Measurements from ENCODE around the gene SLC27A5. TPM values are rescaled to one million over a fixed set of nuclear protein-coding genes. Genes with fewer than 3 reads are reported as not detected.

SLC27A5 gene
- polyA plus RNA-seq, 4 donors, result 2.2 to 17.0 (median 6.1) TPM

GRCh38 chr19:58466760-58467589, 44.8 kb downstream of the SLC27A5 start, which contains the start of gene ZNF324:
ZNF324 (plus strand) TSS chr19:58467080; CDS start chr19:58469186, 2,106 bp downstream.
- 0% methylated on average over 78 to 92 of the region's 92 CpGs for WGBS, 3 donors
- peaks cover 0 to 10% (median 0%) of the 10 kb centered on the region in 3 donors for H3K4me1 ChIP-seq (ENCODE audit: control insufficient read depth in 3 of 3, insufficient read depth in 2 of 3, low read depth in 1 of 3, low read length in 2 of 3)
- FAIRE-seq (no peak), DNase-seq (peak; percentile 97 to 99)
- no peaks in the 10 kb centered on the region for H3K27me3 ChIP-seq (ENCODE audit: control insufficient read depth in 3 of 3, insufficient read depth in 3 of 3, low read length in 3 of 3)
- peak within 1 kb of the TSS; percentile 71 to 100 (median 87) for H3K4me3 ChIP-seq (ENCODE audit: low read depth in 1 of 3, low read length in 3 of 3)
- peak within 1 kb of the TSS; percentile 38 to 77 (median 60) for H3K27ac ChIP-seq (ENCODE audit: low read depth in 1 of 3, low read length in 2 of 3)
- peaks cover 0 to 25% (median 0%) of the 10 kb centered on the region in 3 donors for H3K36me3 ChIP-seq (ENCODE audit: control insufficient read depth in 3 of 3, insufficient read depth in 2 of 3, low read depth in 1 of 3, low read length in 3 of 3)
- H3K9me3 ChIP-seq (ENCODE audit: control insufficient read depth in 2 of 2, insufficient read depth in 1 of 2, low read depth in 1 of 2, low read length in 1 of 2), result no peaks in the 10 kb centered on the region

GRCh38 chr19:58466089-58466759, 45.6 kb downstream of the SLC27A5 start:
- peak overlapping the region in 2 of 3 donors; percentile 71 to 100 for H3K4me3 ChIP-seq (ENCODE audit: low read depth in 1 of 3, low read length in 3 of 3)
- no peaks in the 10 kb centered on the region for H3K27me3 ChIP-seq (ENCODE audit: control insufficient read depth in 3 of 3, insufficient read depth in 3 of 3, low read length in 3 of 3)
- FAIRE-seq (no peak), DNase-seq (no peak)
- H3K9me3 ChIP-seq (ENCODE audit: control insufficient read depth in 2 of 2, insufficient read depth in 1 of 2, low read depth in 1 of 2, low read length in 1 of 2), result no peaks in the 10 kb centered on the region
- H3K27ac ChIP-seq (ENCODE audit: low read depth in 1 of 3, low read length in 2 of 3), result no peak overlapping the region
- 29 to 36% (median 35%) methylated on average over 16 to 20 of the region's 20 CpGs for WGBS, 3 donors
- H3K4me1 ChIP-seq (ENCODE audit: control insufficient read depth in 3 of 3, insufficient read depth in 2 of 3, low read depth in 1 of 3, low read length in 2 of 3), result peaks cover 0 to 10% (median 0%) of the 10 kb centered on the region in 3 donors
- peaks cover 0 to 20% (median 0%) of the 10 kb centered on the region in 3 donors for H3K36me3 ChIP-seq (ENCODE audit: control insufficient read depth in 3 of 3, insufficient read depth in 2 of 3, low read depth in 1 of 3, low read length in 3 of 3)

- no peak for DNase-seq
- H3K27ac ChIP-seq (ENCODE audit: low read depth in 1 of 3, low read length in 2 of 3), result no peak overlapping the region
- 88 to 92% (median 89%) methylated on average over 2 of the region's 2 CpGs for WGBS, 3 donors
- no peak overlapping the region for H3K4me3 ChIP-seq (ENCODE audit: low read depth in 1 of 3, low read length in 3 of 3)
- H3K9me3 ChIP-seq (ENCODE audit: control insufficient read depth in 2 of 2, insufficient read depth in 1 of 2, low read depth in 1 of 2, low read length in 1 of 2), result no peaks in the 10 kb centered on the region
- FAIRE-seq, result no peak
- no peaks in the 10 kb centered on the region for H3K4me1 ChIP-seq (ENCODE audit: control insufficient read depth in 3 of 3, insufficient read depth in 2 of 3, low read depth in 1 of 3, low read length in 2 of 3)
- H3K36me3 ChIP-seq (ENCODE audit: control insufficient read depth in 3 of 3, insufficient read depth in 2 of 3, low read depth in 1 of 3, low read length in 3 of 3), result peaks cover 0 to 21% (median 0%) of the 10 kb centered on the region in 3 donors
- no peaks in the 10 kb centered on the region for H3K27me3 ChIP-seq (ENCODE audit: control insufficient read depth in 3 of 3, insufficient read depth in 3 of 3, low read length in 3 of 3)
These were observed 51.8 kb downstream of the SLC27A5 start for GRCh38 chr19:58460039-58460438.

- Histone ChIP-seq H3K27me3 (ENCODE audit: control insufficient read depth in 3 of 3, insufficient read depth in 3 of 3, low read length in 3 of 3) (no peaks in the 10 kb centered on the region), H3K4me1 (ENCODE audit: control insufficient read depth in 3 of 3, insufficient read depth in 2 of 3, low read depth in 1 of 3, low read length in 2 of 3) (no peaks in the 10 kb centered on the region), H3K36me3 (ENCODE audit: control insufficient read depth in 3 of 3, insufficient read depth in 2 of 3, low read depth in 1 of 3, low read length in 3 of 3) (peaks cover 0 to 36% (median 0%) of the 10 kb centered on the region in 3 donors), H3K9me3 (ENCODE audit: control insufficient read depth in 2 of 2, insufficient read depth in 1 of 2, low read depth in 1 of 2, low read length in 1 of 2) (no peaks in the 10 kb centered on the region), H3K4me3 (ENCODE audit: low read depth in 1 of 3, low read length in 3 of 3) (no peak overlapping the region), H3K27ac (ENCODE audit: low read depth in 1 of 3, low read length in 2 of 3) (no peak overlapping the region)
- WGBS, 3 donors, result 97 to 99% (median 98%) methylated on average over 29 to 35 of the region's 35 CpGs
- DNase-seq (no peak), FAIRE-seq (no peak)
These were observed 55.7 kb downstream of the SLC27A5 start for GRCh38 chr19:58456111-58456510.

- peaks cover 0 to 2% (median 0%) of the 10 kb centered on the region in 3 donors for H3K4me1 ChIP-seq (ENCODE audit: control insufficient read depth in 3 of 3, insufficient read depth in 2 of 3, low read depth in 1 of 3, low read length in 2 of 3)
- H3K27ac ChIP-seq (ENCODE audit: low read depth in 1 of 3, low read length in 2 of 3), result no peak overlapping the region
- H3K9me3 ChIP-seq (ENCODE audit: control insufficient read depth in 2 of 2, insufficient read depth in 1 of 2, low read depth in 1 of 2, low read length in 1 of 2), result no peaks in the 10 kb centered on the region
- peaks cover 0 to 36% (median 0%) of the 10 kb centered on the region in 3 donors for H3K36me3 ChIP-seq (ENCODE audit: control insufficient read depth in 3 of 3, insufficient read depth in 2 of 3, low read depth in 1 of 3, low read length in 3 of 3)
- WGBS, 3 donors, result 96 to 97% (median 97%) methylated on average over 17 to 21 of the region's 21 CpGs
- H3K4me3 ChIP-seq (ENCODE audit: low read depth in 1 of 3, low read length in 3 of 3), result no peak overlapping the region
- H3K27me3 ChIP-seq (ENCODE audit: control insufficient read depth in 3 of 3, insufficient read depth in 3 of 3, low read length in 3 of 3), result no peaks in the 10 kb centered on the region
- FAIRE-seq, result no peak
- DNase-seq, result no peak
These were observed 56.5 kb downstream of the SLC27A5 start for GRCh38 chr19:58455306-58455705.

GRCh38 chr19:58453743-58454142, 58.0 kb downstream of the SLC27A5 start:
- DNase-seq (no peak), FAIRE-seq (no peak)
- 93 to 96% (median 95%) methylated on average over 6 of the region's 6 CpGs for WGBS, 3 donors
- Histone ChIP-seq H3K27ac (ENCODE audit: low read depth in 1 of 3, low read length in 2 of 3) (no peak overlapping the region), H3K4me1 (ENCODE audit: control insufficient read depth in 3 of 3, insufficient read depth in 2 of 3, low read depth in 1 of 3, low read length in 2 of 3) (peaks cover 0 to 2% (median 0%) of the 10 kb centered on the region in 3 donors), H3K4me3 (ENCODE audit: low read depth in 1 of 3, low read length in 3 of 3) (no peak overlapping the region), H3K27me3 (ENCODE audit: control insufficient read depth in 3 of 3, insufficient read depth in 3 of 3, low read length in 3 of 3) (peaks cover 0 to 5% (median 3%) of the 10 kb centered on the region in 3 donors), H3K36me3 (ENCODE audit: control insufficient read depth in 3 of 3, insufficient read depth in 2 of 3, low read depth in 1 of 3, low read length in 3 of 3) (peaks cover 0 to 36% (median 0%) of the 10 kb centered on the region in 3 donors), H3K9me3 (ENCODE audit: control insufficient read depth in 2 of 2, insufficient read depth in 1 of 2, low read depth in 1 of 2, low read length in 1 of 2) (peaks cover 0 to 8% of the 10 kb centered on the region in 2 donors)

GRCh38 chr19:58451358-58452101, 60.3 kb downstream of the SLC27A5 start, which contains the start of gene ZNF324B:
ZNF324B (plus strand) TSS chr19:58451622; CDS start chr19:58453702, 2,080 bp downstream.
- peaks cover 0 to 2% (median 0%) of the 10 kb centered on the region in 3 donors for H3K4me1 ChIP-seq (ENCODE audit: control insufficient read depth in 3 of 3, insufficient read depth in 2 of 3, low read depth in 1 of 3, low read length in 2 of 3)
- DNase-seq (peak; percentile 98), FAIRE-seq (no peak)
- peak within 1 kb of the TSS; percentile 64 to 96 (median 76) for H3K4me3 ChIP-seq (ENCODE audit: low read depth in 1 of 3, low read length in 3 of 3)
- H3K36me3 ChIP-seq (ENCODE audit: control insufficient read depth in 3 of 3, insufficient read depth in 2 of 3, low read depth in 1 of 3, low read length in 3 of 3), result peaks cover 0 to 24% (median 0%) of the 10 kb centered on the region in 3 donors
- peak within 1 kb of the TSS in 1 of 3 donors; percentile 61 for H3K27ac ChIP-seq (ENCODE audit: low read depth in 1 of 3, low read length in 2 of 3)
- 0 to 1% (median 0%) methylated on average over 46 to 79 of the region's 79 CpGs for WGBS, 3 donors
- H3K27me3 ChIP-seq (ENCODE audit: control insufficient read depth in 3 of 3, insufficient read depth in 3 of 3, low read length in 3 of 3), result peaks cover 0 to 7% (median 3%) of the 10 kb centered on the region in 3 donors
- peaks cover 0 to 8% of the 10 kb centered on the region in 2 donors for H3K9me3 ChIP-seq (ENCODE audit: control insufficient read depth in 2 of 2, insufficient read depth in 1 of 2, low read depth in 1 of 2, low read length in 1 of 2)
